GM21381 (cell line): ENCODE results near the gene GRIK1.

Experiments used
- ATAC-seq: cut with Tn5 transposase; IDR thresholded peaks from one replicate; pipeline ENCODE4 v1.9.1; 2021; ENCODE audit warnings: mild to moderate bottlenecking, moderate library complexity; ENCODE audit not compliant: unreplicated experiment

Gene GRIK1

DNA sequence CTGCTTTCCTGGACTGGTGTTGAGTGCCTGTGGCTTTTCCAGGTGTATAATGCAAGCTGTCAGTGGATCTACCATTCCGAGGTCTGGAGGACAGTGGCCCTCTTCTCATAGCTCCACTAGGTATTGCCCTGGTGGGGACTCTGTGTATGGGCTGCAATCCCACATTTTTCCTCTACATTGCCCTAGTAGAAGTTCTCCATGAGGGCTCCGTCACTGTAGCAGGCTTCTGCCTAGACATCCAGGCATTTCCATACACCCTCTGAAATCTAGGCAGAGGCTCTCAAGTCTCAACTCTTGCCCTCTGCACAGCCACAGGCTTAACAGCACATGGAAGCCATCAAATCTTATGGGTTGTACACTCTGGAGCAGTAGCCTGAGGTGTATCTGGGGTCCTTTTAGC, 107.6 kb downstream of the GRIK1 start:
- no peak for ATAC-seq

DNA sequence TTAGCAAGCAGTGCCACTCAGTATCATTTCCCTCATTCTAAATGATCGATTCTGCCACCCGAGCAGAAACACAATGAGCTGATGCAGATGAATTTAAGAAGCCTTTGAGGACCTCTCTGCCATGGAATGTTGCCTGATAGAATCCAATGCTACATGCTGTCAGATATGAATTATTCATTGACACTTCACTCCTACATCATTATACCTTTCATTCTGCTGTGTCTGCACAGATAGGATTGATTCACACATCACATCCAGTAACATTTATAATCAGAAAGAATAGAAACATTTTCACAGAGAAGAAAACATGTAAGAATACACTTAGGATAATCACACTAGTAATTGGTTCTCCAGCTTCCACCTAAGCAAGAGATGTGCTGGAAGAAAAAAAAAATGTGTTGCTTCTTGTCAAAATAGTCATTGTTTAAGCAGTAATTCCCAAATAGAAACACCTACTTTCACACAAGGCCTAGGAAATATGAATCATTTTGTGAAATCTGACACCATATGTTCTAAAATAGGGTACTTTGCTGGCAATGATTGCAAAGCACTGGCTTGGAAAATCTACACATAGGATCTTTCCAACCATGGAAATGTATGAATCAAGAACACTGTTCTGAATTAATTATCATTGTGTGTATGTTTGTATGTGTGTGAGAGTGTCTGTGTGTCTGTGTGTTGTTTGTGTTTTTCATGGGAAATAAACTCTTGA, 110.1 kb downstream of the GRIK1 start:
- no peak for ATAC-seq

DNA sequence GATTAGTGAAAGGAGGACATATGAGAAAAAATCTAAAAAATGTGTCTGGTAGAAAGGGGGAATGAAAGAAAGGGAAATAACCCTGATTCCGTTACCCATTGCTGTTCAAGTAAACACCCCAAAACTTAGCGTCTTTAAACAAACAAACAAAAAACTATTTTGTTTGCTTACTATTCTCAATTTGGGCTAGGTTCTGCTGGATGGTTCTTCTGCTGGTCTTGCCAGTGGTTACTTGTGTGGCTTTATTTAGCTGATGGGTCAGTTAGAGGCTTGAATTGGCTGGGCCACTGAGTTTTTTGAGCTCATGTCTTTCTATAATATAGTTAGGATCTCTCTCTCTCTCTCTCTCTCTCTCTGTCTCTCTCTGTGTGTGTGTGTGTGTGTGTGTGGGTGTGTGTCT, 112.1 kb downstream of the GRIK1 start:
- no peak for ATAC-seq

DNA sequence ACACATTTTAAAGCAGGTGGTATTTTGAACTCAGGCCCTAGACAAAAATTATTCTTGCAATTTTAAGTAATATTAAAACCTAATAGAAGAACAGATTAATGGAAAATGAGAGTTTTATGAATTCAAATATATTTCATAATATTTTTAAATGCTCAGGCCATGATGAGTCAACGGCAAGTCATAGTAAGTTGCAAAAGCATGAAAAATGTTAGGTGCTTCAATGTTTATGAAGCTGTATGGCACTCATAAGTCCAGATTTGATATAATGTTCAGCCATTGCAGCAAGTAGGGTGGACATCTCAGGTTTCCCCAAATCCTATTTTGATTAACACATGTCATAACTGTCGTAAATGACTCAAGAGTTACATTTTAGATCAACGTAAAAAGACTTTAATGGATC, 112.6 kb downstream of the GRIK1 start:
- no peak for ATAC-seq

DNA sequence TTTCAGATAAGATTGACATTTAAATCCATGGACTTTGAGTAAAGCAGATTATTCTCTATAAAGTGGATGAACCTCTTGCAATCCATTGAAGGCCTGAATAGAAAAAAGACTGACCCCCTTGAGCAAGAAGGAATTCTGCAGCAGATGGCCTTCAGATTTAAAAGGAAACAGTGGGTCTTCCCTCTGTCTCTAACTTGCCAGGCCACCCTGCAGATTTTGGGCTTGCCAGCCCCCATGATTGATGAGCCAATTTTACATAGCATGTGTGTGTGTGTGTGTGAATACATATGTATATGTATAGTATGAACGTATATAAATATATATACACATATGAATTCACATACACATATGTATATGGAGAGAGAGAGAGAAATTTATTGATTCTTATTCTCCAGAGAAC, 113.4 kb downstream of the GRIK1 start:
- no peak for ATAC-seq

DNA sequence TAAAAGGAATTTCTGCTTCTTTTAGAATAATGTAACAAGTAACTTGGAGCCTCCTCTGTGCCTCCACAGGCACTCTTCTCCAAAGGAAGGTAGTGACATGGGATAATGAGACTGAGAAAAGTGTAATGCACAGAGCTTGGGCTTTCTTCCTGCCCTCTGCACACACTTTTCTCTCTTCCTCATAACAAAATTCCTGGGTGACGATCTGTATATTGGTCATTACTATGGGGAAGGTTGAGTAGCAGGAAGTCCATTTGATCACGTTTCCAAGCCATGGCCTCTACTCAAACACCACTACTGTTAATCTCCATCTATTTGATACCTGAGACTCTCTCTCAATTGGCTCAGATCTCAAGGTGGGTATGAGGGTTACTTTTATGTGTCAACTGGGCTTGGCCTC, 113.9 kb downstream of the GRIK1 start:
- ATAC-seq, result no peak

DNA sequence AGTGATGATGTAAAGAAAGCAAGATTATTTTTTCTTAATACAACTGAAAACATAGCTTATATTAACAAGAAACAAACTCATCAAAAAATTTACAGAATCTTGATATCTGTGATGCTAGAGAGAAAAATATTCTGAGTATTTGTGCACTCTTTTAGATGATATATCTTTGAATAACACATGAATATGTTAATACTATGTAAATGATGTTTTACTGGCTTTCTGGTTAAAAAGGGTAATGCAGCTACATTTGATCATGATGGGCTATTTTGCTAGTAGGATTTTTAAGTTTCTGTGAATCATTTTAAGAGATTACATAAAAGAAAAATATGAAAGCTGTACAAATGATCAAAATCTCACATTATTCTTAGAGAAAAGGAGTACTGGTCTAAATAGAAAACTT, 114.5 kb downstream of the GRIK1 start:
- no peak for ATAC-seq

DNA sequence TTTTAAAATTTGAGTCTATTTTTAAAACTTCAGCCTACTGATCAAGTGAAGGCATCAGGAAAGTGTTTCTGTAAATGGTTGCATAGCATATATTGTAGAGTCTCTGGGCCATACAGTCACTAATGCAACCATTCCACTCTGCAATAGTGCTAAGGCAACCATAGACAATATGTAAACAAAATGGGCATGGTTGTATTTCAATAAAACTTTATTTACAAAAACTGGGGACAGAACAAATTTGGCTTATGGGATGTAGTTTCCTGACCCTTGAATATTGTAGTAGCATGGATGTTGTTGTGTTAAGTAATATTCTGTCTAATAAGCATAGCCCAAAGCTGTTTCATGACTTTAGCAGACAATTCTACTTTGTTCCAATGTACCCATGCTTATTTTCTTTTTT, 117.7 kb downstream of the GRIK1 start:
- no peak for ATAC-seq

DNA sequence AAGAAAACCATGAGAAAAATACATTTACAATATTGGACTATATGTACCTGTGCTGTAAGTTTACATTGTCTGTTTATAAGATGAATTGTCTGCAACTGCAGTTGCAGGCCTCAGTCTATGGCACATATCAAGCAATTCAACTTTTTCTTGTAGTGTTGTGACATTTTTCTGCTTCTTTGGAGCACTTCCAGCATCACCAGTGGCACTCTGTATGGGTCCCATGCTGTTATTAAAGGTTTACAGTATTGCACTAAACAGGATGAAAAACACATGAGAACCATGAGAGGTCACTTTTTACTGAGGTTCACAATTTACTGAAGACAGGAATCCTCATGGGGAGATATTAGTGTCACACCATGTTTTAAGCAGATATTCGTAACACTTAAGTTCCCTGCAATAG, 118.6 kb downstream of the GRIK1 start:
- ATAC-seq, result no peak

DNA sequence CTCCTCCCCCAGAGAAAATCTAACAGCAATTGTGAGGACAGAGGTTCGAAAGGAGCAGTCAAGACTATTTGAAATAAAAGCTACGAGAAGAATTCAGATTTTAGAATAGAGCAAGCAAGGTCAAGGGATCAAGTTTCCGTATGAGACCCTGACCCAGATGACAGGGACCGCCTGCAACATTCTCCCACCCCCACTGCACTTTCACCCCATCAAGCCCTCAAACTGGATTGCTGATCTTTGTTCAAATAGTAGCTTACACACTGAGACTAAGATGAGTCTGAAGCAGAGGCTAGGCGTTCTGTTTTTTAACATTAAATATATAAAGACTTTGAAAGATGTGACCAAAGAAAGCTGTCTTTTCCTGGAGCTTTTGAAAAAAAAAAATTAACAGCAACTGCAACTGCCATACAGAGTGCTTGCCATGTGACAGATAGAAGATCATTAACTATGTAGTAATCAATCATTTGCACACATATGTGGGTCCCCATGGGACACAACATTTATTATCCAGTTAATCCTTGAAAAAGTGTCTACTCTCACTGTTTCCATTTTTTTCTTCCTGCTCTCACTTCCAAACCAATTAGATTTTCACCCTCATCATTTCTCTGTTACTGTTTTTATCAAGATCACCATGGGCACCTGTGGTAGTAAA, 120.0 kb downstream of the GRIK1 start:
- ATAC-seq, result no peak

DNA sequence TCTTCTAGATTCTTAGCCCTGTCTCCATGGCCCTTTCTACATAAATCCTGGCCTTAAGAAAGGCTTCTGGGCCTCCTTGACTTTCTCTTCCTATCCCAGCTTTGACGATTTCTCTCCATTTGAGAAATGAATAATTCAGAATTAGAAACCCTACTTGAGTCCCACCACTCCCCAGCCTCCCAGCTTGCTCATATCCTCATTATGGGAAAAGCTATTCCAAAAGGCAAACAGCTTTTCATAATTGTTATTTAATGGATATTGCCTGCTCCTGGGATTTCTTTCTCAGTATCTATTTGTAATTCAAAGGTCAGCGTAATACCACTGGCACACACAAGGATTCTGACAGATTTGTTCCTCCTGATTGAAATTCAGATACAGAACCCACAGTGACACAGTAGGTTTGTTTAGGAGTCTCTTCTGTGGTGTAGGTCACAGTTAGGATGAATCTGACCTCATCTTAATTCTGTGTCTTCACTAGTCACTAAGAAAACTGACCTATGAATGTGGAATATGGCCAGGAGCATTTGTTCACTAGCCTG, 121.3 kb downstream of the GRIK1 start:
- no peak for ATAC-seq

DNA sequence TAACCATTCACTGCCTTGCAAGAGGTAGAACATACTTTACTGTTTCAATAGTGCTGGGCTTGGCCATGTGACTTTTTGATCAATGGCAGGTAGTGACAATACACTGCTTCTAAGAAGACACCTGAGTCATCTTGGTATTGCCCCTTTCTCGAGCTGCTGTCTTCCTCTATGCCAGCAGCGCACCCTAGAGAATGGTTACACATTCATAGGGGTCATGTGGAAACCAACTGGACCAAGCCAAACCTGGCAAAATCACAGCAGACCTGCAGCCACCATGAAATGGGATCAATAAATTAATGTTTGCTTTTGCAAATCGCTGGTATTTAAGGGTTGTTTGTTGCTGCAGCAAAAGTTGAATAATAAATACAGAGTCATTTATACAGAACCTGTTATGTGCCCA, 122.3 kb downstream of the GRIK1 start:
- ATAC-seq, result no peak

DNA sequence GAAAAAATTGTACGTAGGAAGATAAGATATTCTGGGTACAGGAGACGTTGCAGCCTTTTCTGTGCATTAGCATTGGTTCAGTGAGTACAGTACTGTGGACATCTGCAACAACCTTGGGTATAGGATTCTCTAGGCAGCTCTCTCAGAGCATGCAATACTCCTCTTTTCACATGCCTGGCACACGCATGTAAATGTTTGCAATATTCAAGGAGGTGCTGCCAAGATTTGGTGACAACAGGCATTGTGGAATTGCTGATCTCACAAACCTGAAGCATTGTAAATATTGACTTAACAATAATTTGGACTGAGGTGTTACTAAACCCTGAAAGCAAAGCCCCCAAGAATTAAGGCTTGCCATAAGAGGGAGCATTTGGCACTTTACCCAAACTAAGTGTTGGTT, 126.8 kb downstream of the GRIK1 start:
- ATAC-seq, result no peak

DNA sequence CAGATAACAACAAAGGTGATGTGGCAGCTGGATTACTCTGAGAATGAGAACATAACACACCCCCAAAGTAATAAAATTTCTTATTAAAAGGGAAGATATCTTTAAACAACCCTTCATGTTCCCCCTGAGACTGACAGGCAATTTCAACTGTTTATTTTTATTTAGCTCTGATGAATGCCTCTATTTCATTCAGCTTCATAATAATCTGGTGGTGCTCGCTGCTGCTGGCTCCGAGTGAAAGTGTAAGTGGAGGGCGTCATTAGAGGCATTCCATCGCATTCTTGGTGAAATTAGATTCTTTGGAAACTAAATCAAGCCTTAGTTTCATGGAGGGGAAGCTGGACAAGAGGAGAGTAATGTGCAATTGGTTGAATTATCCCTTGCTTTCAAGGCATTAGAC, 128.9 kb downstream of the GRIK1 start:
- ATAC-seq, result no peak

DNA sequence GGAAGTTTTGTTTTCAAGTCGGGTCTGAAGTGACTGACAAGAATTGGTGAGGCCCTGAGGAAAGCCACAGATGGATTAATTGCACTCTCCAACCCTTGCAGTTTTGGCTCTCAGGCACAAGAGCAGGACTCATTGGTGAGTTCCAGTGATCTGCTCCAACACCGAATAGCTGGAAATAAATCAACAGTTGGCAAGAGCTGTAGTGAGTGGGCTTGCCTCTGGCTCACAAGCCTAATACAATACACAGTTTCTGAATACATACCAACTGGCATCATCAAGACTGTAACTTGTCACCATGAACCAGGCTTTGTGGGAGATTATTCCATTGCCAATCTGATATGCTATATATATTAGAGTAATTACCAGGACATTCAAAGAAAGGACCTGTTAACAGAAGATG, 131.6 kb downstream of the GRIK1 start:
- no peak for ATAC-seq

DNA sequence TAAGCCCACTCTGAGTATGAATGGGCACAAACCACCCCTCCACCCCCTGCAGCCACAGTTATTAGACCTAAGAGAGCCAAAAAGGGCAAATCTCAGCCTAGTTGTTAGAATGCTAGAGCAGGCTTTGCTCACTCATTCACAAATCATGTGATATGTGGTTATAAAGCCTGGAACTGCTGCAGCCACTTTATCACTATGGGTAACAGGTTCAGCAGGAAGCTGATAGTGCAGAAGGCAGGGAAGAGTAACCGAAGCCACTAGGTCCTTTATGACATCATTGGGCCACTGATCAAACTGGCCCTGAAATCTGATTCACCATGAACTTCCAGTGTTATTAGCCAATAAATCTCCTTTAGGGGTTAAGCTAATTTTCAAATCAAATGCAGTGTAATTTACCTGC, 134.7 kb downstream of the GRIK1 start:
- ATAC-seq, result no peak

DNA sequence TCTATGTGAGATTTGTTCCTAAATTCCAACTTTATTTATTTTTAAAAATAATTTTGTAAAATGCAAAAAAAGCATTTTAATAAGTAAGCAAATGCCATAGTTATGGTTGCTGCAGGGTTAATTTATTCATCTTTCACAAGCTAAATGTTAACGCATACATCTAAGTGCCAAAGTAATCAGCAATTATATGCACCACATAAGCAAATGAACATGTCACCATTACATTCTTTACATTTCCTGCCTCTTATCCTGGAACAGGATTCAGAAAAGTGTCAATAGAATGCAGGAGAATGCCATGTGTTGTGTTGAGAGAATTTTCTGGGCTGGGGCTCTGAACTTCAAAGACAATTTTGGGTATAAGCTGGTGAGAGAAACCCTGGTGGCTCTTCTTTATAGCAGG, 136.6 kb downstream of the GRIK1 start:
- no peak for ATAC-seq

DNA sequence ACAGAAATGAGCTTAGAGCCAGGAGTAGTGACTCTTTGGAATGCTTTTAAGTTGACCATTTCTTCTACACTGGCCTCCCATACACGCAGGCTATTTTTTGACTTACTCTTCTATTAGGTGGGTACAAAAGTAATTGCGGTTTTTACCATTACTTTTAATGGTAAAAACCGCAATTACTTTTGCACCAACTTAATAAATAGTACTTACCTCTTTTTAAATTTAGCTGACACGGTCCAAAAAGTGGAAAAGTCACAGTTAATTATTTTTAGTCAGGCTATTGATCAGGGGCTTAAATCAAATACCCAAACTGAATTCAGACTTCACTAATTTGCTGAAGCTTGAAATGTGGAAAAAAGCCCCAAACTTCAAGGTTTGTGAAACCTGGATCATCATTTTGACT, 138.7 kb downstream of the GRIK1 start:
- no peak for ATAC-seq

DNA sequence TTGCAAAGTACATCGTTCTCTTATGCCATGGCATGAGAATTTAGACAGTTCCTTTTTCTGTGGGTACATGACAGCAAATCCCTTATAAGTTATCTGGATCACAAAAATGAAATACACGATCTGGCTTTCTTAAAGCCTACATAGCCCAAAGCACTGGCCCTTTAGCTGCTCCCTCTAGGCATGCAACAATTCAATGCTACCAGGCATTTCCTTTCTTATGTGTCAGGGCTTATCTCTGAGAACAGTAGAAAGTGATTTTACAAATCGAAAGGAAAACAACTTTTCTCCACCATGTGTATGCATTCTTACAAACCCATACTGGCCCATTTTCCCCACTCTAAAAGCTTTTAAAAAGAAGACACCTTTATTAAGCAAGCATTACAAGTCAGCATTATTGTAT, 139.7 kb downstream of the GRIK1 start:
- no peak for ATAC-seq

DNA sequence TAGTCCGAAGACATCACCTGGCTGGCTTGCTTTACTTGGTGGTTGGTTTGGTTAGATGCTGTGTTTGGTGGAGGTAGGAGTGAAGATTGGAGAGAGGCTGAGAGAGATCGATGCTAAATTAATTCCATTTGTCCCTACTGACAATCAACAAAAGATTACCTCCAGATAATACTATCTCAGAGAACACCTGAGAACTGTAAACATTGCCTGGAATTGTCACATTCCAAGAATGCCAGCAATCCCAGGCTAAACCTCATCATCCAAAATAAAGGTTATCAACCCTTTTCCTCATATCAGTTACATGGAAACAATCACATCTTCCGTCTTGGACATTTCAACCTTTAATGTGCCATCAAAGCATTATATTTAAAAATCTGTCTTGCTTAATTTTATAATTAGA, 141.0 kb downstream of the GRIK1 start:
- no peak for ATAC-seq

DNA sequence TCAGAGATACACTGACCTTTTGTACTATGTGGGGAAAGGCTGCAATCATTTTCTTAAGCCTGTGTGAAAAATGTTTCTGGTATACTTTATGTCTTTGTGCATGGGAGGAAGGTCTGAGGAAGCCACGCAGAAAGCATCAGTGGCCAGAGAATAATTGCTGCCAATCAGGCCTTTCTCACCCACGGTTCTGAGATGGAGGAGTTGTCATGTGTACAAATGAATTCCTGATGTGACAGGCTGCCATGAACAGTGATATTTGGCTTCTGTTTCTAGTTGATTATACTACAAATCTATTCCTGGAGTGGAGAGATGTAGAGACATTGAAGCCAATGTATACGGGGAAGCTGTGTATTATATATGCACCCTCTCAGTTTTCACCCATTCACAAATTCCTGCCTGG, 142.6 kb downstream of the GRIK1 start:
- no peak for ATAC-seq

DNA sequence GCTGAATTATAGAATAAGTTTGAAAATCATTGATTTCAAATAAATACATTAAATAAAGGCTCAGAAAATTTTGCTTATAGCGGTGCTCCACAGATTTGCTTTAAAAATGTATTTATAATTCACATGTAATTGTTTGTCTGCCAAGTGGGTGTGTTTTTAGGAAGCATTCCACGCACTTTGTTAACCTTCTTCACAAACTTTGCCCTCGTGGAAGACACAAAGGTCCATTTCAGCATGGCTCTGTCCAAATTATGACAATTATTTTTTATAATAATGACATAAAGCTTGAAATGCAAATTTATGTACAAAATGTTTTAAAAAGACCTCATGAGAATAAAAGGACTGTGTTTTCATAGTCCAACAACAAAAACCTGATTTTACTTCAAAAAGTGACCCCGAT, 146.1 kb downstream of the GRIK1 start:
- no peak for ATAC-seq

DNA sequence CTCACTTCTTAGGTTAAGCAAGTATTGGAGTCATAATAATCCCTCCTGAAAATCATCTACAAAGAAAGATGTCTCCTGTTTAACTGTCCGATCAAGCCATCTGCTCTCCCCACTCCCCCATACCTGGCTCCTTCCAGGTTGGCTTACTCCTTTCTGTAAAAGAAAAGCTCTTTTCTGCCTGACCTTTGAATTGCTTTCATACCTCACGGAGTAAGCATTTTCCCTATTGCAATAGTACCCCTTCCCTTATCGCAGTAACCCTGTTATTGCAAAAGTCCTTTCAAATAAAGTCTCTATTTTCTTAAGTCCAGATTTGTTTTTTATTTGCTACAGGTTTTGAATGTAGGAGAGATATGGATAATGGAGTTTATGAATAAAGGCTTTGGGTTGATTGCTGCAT, 150.4 kb downstream of the GRIK1 start:
- no peak for ATAC-seq
